ENCODE data around the gene PNCK.
"Not testable (repeated sequence)": the region's sequence is repeated elsewhere in the genome, so short reads cannot be mapped to it uniquely, and the experiment has no call there.

PNCK gene

GRCh38 chrX:153697924-153698865, 24.6 kb upstream of the PNCK start:
- no peak for DNase-seq

DNA sequence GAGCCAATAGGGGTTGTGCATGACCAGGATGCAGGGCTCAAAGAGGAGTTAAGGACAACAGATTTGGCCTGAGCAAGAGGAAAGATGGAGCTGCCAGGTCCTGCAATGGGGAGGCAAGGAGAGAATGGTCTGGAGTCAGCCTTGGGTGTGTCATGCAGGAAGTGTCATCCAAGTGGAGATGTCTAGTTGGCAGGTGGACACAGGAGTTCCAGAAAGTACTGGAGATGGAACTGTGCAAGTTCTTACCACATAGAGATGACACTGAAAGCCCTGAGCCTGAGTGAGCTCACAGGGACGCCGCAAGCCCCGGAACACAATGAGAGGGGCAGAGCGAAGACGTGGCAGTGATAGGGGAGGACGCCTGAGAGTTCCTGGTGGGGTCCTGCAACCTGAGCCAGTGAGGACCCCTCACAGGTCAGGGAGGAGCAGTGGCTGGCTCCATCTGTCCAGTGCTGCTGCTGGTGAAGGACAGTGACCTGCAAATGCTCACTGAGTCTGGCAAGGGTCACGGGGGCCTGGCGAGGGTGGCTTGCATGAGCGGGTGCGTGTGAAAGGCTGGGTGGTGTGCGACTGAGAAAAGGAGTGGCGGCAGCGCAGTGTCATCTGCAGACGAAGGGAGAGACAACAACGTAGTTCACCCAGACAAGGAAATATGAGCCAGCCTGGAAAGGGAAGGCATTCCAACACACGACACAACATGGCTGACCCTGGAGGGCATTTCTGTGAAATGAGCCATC, 23.5 kb upstream of the PNCK start:
- not testable (repeated sequence) for DNase-seq

GRCh38 chrX:153696538-153696937, 22.9 kb upstream of the PNCK start:
- DNase-seq = not testable (repeated sequence)

DNA sequence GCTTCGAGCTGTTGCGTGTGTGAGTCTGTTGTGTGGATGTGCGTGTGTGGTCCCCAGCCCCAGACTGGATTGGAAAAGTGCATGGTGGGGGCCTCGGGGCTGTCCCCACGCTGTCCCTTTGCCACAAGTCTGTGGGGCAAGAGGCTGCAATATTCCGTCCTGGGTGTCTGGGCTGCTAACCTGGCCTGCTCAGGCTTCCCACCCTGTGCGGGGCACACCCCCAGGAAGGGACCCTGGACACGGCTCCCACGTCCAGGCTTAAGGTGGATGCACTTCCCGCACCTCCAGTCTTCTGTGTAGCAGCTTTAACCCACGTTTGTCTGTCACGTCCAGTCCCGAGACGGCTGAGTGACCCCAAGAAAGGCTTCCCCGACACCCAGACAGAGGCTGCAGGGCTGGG, 22.5 kb upstream of the PNCK start:
- DNase-seq = no peak

DNA sequence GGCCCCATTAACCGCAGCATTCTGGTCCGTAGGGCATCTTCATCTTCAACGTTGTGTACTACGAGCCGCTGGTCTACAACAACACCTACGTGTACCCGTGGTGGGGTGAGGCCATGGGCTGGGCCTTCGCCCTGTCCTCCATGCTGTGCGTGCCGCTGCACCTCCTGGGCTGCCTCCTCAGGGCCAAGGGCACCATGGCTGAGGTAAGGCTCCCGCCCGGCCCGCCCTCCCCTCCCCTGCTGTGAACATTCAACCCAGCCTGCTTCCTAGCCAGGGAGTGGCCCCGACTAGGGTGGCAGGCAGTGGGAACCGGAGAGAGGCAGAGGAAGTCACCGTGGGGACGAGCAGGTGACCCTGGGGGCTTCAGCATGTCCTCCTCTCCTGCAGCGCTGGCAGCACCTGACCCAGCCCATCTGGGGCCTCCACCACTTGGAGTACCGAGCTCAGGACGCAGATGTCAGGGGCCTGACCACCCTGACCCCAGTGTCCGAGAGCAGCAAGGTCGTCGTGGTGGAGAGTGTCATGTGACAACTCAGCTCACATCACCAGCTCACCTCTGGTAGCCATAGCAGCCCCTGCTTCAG, 21.2 kb upstream of the PNCK start:
- DNase-seq = no peak

GRCh38 chrX:153694256-153694655, 20.6 kb upstream of the PNCK start:
- not testable (repeated sequence) for DNase-seq

- no peak for DNase-seq
Observed at GRCh38 chrX:153693216-153694086, 19.8 kb upstream of the PNCK start.

DNA sequence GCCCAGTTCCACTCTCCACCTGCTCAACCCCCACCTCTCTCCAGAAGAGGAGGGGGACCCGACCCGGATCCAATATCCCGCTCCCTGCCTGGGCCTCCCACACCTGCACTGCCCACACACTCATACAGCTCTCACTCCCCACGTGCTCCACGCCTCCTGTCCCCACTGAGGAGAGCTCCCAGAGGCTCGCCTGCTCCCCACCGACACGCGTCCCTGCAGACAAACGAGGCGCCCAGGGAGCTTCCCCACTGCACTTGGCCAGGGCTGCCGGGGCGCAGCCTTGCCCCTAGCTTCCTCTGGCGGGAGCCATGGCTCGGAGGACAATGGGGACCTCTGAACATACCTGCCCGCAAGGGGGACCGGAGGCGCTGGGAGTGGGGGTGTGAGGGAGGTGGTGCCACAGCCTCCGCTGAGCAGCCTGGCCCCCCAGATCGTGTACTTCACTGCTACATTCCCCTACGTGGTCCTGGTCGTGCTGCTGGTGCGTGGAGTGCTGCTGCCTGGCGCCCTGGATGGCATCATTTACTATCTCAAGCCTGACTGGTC, 19.1 kb upstream of the PNCK start:
- DNase-seq = no peak

DNA sequence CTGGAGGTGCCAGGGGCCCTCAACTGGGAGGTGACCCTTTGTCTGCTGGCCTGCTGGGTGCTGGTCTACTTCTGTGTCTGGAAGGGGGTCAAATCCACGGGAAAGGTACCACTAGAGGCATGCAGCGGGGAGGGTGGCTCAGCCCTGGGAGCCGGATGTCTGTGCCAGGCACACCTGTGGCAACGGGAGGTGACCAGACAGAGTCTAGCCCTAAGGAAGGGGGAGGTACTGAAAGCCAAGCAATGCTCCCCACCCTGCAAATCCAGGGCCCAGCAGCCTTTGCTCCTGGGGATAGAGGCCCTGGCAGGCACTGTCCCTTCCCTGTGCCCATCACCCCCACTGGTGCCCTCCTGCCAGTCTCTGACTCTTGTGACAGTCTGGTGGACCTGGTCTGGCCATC, 18.4 kb upstream of the PNCK start:
- no peak for DNase-seq

DNA sequence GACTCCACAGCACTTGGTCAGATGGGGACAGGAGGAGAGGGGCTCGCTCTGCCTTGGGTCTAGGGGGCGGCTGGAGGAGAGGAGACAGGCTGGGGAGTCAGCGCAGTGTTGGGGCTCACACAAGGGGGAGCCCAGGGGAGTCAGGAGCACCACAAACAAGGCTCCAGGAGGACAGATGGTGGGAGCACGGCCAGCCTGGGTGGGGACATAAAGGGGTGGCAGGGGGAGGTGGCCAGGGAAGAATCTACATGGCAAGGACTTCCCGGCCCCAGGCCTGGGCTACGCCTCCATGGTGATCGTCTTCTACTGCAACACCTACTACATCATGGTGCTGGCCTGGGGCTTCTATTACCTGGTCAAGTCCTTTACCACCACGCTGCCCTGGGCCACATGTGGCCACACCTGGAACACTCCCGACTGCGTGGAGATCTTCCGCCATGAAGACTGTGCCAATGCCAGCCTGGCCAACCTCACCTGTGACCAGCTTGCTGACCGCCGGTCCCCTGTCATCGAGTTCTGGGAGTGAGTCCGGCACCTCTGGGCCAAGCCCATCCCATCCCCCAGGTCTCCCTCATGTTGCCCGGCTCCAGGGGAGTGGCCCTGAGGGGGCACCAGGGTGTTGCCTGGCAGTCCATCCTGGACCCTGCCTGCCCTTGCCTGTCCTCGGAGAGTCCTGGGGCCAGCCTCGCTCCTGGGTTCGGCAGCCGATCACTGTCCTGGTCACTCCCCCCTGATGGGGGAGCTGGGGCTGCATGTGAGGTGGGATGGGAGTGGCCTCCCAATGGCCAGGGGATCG, 17.6 kb upstream of the PNCK start:
- DNase-seq = not testable (repeated sequence)

DNA sequence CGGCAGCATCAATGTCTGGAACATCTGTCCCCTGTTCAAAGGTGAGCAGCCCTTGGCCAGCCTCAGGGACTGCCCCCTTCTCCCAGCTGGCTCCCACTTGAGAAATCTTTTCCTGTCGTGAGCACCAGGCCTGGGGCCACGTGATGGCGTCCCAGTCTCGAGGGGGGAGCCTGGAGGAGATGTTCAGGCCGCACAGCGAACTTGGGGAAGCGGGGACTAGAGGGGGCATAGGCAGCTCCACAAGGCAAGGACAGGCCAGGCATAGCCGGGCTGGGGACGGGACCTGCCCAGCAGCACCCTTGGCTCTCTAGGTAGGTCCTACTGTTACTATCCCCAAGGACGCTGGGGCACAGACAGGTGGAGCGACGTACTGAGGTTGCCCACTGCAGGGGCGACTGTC, 16.9 kb upstream of the PNCK start:
- no peak for DNase-seq

- no peak for DNase-seq
Observed at GRCh38 chrX:153689654-153690465, 16.2 kb upstream of the PNCK start.

DNA sequence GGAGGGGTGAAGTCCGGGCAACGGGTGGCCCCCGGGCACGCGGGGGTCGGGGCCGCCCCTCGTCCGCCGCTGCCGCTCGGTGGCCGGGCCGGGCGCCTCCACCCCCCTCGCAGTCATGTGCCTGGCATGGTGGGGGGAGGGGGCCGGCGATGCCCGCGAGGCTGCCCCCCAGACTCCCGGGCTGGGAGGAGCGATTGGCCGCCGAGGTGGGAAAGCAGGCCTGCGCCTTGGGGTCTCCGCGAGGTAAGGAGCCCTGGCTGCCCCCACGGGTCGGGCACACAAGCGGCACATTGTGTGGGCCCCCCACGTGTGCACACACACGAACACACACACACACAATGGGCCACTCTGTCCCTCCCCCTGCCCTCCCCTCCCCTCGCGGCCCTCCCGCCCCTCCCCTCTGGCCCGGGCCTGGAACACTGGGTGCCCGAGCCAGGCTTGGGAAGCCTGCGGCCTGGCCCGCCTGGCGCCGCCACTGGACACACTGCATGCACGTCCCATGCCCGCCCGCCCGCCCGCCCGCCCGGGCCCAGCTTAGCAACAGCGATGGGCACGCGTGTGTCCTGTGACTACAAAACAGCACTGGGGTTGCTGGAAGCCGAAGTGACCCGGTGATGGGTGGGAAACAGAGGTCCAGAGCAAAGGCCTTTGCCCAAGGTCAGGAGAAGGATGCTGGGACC, 15.4 kb upstream of the PNCK start:
- DNase-seq = no peak

- no peak for DNase-seq
Observed at GRCh38 chrX:153688506-153688905, 14.9 kb upstream of the PNCK start.

GRCh38 chrX:153688071-153688470, 14.5 kb upstream of the PNCK start:
- DNase-seq = no peak

GRCh38 chrX:153687121-153688039, 13.8 kb upstream of the PNCK start, which contains the start of gene SLC6A8:
Gene SLC6A8, plus strand, starts transcription at chrX:153687926. Its CDS starts 649 bp downstream, at chrX:153688575.
- DNase-seq = peak; percentile 21

DNA sequence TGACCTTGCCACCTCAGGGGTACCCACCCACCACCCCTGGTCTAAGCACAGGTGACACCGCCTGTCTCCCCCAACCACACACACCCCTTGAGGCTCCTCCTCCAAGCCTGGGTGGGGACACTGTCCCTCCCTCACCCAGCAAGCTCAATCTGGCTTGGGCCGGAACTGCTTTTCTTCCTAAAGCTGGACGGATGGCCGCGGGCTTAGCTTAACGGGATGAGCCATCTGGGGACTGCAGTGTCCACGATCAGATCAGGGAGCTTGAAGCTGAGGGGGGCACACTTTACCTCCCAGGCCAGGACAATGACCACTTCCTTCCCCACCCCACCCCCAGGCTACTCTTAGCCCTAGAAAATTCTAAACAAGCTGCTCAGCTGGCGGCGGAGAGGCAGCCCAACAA, 13.1 kb upstream of the PNCK start:
- no peak for DNase-seq

Measured in activated gamma-delta T cell treated with Interleukin-2 at 50 U/mL for 16 hours (primary cell).